DMS 273 treated with DMSO at 0.1 percent for 48 hours (cell line): Measurements from ENCODE around the gene BCR.

Experiments
- DNase-seq: peaks from one replicate; lab custom pipeline; 2025; lab: John Stamatoyannopoulos, UW

The BCR gene

GRCh38 chr22:23262518-23263332, 82.4 kb downstream of the BCR start:
- DNase-seq = no peak

DNA sequence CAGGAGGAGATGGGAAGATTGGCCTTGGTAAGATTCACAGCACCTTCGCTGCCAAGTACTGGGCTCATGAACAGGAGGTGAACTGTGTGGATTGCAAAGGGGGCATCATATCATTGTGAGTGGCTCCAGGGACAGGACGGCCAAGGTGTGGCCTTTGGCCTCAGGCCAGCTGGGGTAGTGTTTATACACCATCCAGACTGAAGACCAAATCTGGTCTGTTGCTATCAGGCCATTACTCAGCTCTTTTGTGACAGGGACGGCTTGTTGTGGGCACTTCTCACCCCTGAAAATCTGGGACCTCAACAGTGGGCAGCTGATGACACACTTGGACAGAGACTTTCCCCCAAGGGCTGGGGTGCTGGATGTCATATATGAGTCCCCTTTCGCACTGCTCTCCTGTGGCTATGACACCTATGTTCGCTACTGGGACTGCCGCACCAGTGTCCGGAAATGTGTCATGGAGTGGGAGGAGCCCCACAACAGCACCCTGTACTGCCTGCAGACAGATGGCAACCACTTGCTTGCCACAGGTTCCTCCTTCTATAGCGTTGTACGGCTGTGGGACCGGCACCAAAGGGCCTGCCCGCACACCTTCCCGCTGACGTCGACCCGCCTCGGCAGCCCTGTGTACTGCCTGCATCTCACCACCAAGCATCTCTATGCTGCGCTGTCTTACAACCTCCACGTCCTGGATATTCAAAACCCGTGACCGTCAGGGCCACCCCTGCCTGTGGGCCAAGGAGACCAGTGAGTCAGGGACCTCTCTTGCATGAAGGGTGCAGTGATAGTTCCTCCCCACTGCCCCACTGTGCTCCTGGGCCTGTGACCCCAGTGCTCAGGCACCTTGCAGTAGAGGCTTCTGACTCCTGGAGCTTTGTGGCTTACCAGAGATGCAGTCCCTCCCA, 83.6 kb downstream of the BCR start:
- DNase-seq = no peak

GRCh38 chr22:23264610-23265367, 84.5 kb downstream of the BCR start:
- no peak for DNase-seq

- no peak for DNase-seq
These were observed 85.0 kb downstream of the BCR start for GRCh38 chr22:23265368-23265700.

- no peak for DNase-seq
These were observed 86.5 kb downstream of the BCR start for GRCh38 chr22:23266780-23267179.

DNA sequence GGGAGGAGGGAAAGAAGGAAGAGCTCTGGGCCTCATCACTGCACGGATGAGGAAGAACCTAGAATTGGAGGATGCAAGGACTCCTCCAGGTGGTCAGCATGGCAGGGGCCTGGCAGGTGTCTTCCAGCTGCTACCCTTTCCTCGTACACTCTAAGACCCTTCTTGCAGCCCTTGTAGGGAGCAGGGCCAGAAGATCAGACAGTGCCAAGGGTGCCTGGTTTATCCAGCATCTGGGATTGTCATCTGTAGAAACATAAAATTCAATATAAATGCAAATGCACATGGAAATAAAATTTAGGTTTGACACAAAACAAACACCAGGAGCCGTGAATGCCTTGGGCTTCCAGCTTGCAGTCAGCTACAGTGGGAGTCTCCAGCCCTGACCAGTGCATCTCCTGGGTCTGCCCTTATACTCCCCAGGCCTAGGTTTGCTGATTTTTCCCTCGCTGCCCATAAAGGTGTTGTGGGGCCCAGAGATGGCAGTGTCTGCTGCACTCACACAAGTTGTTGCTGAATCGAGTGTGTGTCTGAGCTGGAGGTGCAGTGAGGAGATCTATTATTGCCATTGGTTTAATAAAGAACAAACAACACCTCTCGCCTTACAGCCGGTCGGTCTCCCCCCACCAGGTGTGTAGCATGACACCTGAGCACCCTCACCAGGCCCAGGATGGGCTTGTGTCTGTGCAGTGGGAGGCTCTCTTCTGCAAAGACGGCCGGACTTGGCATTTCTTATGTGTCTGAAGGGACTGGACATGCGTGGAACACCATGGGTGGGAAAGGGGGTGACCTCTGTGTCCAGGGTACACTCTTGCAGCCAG, 87.1 kb downstream of the BCR start:
- DNase-seq = no peak

- DNase-seq = no peak
These were observed 87.9 kb downstream of the BCR start for GRCh38 chr22:23268139-23268712.

GRCh38 chr22:23268877-23269276, 88.6 kb downstream of the BCR start:
- DNase-seq = no peak

DNA sequence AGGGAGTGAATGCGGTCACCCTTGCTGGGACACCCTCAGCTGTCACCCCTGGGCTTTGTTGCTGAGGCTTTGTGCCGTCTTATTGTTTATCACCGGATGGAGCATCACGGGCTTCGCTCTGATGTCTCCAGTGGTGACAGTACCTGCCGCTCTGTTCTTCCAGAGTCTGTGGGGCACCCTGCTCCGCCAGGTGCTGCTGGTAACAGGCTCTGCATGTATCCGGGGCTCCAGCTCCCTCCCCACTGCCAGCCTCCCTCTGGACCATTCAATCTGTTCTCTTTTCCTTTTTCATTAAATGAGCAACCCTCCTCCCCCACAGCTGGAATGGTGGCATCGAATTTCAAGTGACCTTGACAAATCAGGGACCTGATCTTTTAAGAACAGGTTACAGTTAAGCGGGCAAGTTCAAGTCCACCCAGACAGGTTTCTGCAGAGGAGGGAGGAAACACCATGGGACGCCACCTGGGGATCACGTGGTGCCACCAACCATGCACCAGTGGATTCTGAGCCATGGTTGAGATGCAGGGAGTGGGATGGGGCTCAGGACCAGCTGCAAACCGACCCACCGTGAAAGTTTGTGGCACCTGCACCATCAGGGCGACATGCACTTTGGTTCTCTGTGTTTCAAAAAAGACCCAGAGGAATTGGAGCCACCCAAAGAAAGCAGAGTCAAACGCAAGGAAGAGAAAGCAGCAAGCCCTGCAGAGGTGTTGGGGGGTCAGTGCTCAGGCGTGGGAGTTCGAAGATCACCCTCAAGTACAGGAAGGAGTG, 89.3 kb downstream of the BCR start:
- DNase-seq = no peak

DNA sequence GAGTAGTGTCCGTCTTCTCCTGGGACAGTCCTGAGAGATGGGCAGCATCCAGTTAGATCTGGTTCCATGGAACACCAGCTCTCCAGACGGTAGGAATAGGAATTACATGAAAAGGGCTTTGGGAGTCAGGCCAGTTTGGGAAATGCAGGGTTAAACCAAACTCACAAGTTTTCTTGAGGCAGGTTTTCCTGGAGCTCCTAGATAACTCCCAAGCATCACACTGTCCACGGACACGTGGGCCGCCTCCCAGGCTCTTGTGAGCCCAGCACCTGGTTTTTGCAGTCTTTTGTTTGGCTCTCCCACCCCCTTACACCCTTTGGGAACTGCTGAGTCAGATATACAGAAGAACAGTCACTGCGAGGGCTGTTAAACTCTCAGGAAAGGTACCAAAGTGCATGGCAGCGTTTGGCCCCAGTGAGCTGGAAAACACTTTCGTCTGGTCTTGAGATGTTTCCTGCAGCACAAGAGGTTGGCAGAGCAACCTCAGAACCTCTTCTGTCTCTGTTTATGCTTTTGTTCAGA, 90.0 kb downstream of the BCR start:
- DNase-seq = no peak

DNA sequence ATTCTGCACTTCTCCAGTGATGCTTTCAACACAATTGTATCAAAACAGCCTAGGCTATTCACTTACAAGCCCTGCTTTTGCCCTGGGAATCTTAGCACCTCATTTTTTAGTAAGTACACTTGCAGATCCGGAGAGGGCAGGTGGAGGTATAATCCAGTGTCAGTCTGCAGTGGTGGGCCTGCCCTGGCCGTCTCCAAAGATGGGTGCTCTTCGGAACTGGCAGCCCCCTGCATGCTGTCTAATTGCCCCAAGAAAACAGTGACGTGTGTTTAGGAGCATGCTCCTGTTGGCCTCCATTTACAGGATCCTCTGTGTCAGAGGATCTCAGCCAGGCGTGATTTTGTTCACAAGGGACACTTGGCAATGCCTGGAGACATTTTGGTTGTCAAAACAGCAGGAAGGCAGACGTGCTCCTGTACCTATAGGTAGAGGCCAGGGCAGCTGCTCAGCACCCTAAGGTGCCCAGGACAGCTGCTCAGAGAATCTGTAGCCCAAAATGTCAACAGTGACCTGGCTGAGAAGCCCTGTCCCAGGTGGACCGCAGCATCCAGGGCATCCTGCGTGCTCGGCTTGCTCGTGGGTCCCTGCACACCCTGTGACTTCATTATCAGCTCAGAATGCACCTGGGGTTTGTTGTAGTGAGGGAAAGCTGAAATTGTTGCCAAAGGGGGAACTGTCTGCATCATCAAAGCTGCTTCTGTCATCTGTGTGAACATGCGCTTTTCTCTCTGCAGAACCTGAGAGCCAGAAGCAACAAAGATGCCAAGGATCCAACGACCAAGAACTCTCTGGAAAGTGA, 90.7 kb downstream of the BCR start:
- no peak for DNase-seq

DNA sequence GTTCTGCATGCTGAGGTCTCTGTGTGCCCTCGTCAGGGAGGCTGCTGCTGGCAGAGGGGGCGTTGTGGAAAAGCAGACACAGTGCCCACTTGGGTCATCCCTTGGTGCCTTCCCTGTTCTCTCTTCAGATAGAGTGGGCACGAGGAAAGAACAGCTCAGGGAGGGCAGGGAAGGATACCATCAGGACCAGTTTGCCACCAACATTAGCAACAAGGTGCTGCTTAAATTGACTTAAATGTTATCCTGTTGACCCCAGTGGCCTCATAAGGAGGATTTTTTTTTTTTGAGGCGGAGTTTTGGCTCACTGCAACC, 91.2 kb downstream of the BCR start:
- DNase-seq = no peak

GRCh38 chr22:23272371-23272770, 92.1 kb downstream of the BCR start:
- no peak for DNase-seq

- DNase-seq = no peak
These were observed 92.5 kb downstream of the BCR start for GRCh38 chr22:23272834-23273233.

GRCh38 chr22:23273445-23274145, 93.3 kb downstream of the BCR start:
- DNase-seq = no peak

DNA sequence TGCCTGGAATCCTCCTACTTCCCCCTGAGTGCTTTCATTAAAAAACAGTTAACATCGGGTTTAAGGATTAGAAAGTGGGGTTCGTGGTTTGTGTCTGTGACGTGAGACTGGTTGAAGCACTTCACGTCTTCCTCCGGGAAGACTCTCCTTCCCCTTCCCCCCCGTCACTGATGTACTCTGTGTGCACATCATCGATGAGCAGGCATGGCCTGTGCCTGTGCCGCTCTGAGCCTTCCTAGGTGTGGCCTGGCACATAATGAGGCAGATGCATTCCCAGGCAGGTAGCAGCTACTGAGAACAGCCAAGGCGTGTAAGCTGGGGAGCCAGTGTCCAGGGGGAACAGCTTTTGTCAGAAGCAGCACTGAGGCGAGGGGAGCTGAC, 93.8 kb downstream of the BCR start:
- no peak for DNase-seq

DNA sequence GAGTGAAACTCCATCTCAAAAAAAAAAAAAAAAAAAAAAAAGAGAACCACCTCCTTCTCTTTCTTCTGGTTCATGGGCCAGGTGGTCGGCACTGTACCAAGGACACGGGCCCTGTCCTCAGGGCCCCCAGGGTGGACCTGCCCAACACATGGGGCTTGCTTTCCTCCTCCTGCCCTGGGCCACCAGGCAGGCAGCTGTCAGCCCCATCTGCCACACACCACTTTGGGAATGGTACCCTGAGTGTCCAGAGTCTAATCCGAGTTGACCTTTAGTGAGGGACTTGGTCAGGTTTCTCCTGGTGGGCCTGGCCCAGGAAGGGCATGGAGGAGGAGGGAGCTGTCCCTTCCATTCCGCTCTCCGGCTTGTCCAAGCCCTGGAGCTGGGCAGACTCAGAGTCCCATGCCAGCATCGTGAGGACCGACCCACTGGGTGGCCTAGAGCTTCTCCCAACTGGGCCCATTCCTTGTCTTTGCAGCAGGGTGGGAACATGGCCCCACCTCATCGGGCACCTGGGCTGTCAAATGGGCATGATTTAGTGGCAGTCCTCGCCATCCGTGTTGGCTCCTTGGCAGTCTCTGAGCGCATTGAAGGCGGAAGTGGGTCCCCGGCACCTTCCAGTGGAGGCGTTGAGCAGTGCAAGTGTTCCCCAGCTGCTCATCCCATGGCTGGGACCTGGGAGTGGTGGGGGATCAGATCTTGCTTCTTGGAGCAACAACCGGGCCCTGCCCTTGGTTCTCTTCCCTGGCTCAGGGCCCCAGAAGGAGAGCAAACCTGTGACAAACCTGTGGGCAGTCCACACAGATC, 94.8 kb downstream of the BCR start:
- DNase-seq = no peak

DNA sequence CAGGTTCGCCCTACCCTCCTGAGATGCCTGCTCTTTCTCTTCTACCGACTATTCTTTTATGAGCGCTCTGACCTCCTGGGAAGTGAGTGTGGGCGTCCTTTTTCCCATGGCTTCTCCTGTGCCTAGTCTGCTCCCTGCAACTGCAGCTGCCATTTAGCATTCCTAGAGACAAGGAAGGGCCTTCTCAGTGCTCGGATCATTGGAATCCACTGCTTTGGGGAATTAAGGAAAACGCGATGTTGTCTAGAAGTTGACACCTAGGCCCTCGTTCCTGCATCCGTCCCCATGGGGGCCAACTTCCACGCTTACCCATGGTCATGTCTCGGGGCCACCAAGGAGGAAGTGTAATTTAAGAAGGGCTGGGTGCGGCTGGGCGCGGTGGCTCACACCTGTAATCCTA, 95.4 kb downstream of the BCR start:
- no peak for DNase-seq
